Vagina (tissue), 2 donors: ENCODE data around the gene MYOD1.

Source experiments
- POLR2A ChIP-seq, 2 donors: fragments of 450-650 bp; IDR thresholded peaks; one replicate each; pipeline ENCODE4 v1.6.1; 2017; ENCODE audit warnings: antibody characterized with exemption in 2 of 2, mild to moderate bottlenecking in 2 of 2, moderate library complexity in 2 of 2
- POLR2AphosphoS5 ChIP-seq, 2 donors: sonication (generic); formaldehyde crosslinking; IDR thresholded peaks; one replicate each; pipeline ENCODE4 v1.9.0; 2017; ENCODE audit warnings: antibody characterized with exemption in 2 of 2, mild to moderate bottlenecking in 2 of 2, low read depth in 1 of 2; ENCODE audit not compliant: insufficient read depth in 1 of 2
- TF ChIP-seq, protein P1 (sequence below), 3 experiments: fragments of 450-650 bp in 2 of 3; fragments of 200-600 bp in 1 of 3; sonication (generic) in 1 of 3; IDR thresholded peaks; one replicate each; pipeline ENCODE4 v1.5.1; 2017 to 2019; ENCODE audit warnings: antibody characterized with exemption in 3 of 3, mild to moderate bottlenecking in 2 of 3, moderate library complexity in 2 of 3

DNA sequence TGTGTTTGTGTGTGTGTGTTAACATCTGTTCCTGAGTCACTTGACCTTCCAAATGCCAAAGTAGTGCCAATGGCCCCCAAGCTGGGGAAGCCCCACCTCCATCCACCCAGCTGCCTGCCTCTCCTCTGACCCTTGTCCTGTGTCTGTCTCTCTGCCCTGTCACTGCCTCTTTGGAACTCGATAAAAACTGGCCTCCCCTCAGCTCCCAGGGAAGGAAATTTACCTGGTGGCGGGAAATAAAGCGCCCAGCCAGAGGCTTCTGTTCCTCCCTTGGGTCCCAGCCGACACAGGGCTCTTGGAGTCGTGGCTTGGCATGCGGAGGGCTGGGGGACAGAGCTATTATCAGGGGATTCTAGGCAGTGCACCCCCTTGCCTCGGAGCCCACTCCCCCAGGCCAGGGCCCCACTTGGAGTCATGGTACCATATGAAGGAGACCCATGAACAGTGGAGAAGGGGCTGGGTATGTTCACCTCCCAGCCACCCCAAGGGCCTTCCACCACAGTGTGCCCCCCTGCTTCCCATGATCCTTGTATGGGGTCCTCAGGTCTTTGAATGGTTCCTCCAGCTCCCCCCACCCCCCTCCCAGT is 21.4 kb downstream of the MYOD1 start:
- TF ChIP-seq, protein P1, sequence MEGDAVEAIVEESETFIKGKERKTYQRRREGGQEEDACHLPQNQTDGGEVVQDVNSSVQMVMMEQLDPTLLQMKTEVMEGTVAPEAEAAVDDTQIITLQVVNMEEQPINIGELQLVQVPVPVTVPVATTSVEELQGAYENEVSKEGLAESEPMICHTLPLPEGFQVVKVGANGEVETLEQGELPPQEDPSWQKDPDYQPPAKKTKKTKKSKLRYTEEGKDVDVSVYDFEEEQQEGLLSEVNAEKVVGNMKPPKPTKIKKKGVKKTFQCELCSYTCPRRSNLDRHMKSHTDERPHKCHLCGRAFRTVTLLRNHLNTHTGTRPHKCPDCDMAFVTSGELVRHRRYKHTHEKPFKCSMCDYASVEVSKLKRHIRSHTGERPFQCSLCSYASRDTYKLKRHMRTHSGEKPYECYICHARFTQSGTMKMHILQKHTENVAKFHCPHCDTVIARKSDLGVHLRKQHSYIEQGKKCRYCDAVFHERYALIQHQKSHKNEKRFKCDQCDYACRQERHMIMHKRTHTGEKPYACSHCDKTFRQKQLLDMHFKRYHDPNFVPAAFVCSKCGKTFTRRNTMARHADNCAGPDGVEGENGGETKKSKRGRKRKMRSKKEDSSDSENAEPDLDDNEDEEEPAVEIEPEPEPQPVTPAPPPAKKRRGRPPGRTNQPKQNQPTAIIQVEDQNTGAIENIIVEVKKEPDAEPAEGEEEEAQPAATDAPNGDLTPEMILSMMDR (IDR thresholded peaks at IDR 0.05): no peak
- TF ChIP-seq POLR2A (IDR thresholded peaks at IDR 0.05) (no peak), POLR2AphosphoS5 (IDR thresholded peaks at IDR 0.05; ENCODE audit: insufficient read depth in 1 of 2, low read depth in 1 of 2) (no peak)
